GM18870 (cell line): ENCODE results near the gene FHIP2A.
A peak's percentile ranks its signal among the peaks of the same experiment; 100 is the strongest.
"Not testable (repeated sequence)": the region's sequence is repeated elsewhere in the genome, so short reads cannot be mapped to it uniquely, and the experiment has no call there.

Experiments used
- ATAC-seq: cut with Tn5 transposase; IDR thresholded peaks from one replicate; pipeline ENCODE4 v1.9.1; 2021; ENCODE audit warnings: moderate library complexity; ENCODE audit not compliant: unreplicated experiment

FHIP2A gene

GRCh38 chr10:114816308-114816707, 5.3 kb upstream of the FHIP2A start:
- ATAC-seq, result no peak

GRCh38 chr10:114819322-114819721, 2.3 kb upstream of the FHIP2A start:
- no peak for ATAC-seq

- peak; percentile 22 for ATAC-seq
Observed at GRCh38 chr10:114821915-114822443, 399 bp downstream of the FHIP2A start.

GRCh38 chr10:114822444-114823076, 980 bp downstream of the FHIP2A start:
- no peak for ATAC-seq

GRCh38 chr10:114823077-114823463, 1.5 kb downstream of the FHIP2A start:
- ATAC-seq, result no peak

- ATAC-seq, result no peak
Observed at GRCh38 chr10:114824391-114824790, 2.8 kb downstream of the FHIP2A start.

- peak; percentile 70 for ATAC-seq
Observed at GRCh38 chr10:114825513-114826253, 4.1 kb downstream of the FHIP2A start.

- ATAC-seq, result no peak
Observed at GRCh38 chr10:114829160-114829909, 7.8 kb downstream of the FHIP2A start.

GRCh38 chr10:114831186-114831867, 9.7 kb downstream of the FHIP2A start:
- no peak for ATAC-seq

GRCh38 chr10:114837690-114838089, 16.1 kb downstream of the FHIP2A start:
- no peak for ATAC-seq

- ATAC-seq, result no peak
Observed at GRCh38 chr10:114839901-114840300, 18.3 kb downstream of the FHIP2A start.

GRCh38 chr10:114845978-114846693, 24.6 kb downstream of the FHIP2A start:
- no peak for ATAC-seq

GRCh38 chr10:114847517-114847916, 25.9 kb downstream of the FHIP2A start:
- ATAC-seq, result not testable (repeated sequence)

GRCh38 chr10:114849674-114850073, 28.1 kb downstream of the FHIP2A start:
- ATAC-seq, result no peak

GRCh38 chr10:114850126-114850525, 28.5 kb downstream of the FHIP2A start:
- no peak for ATAC-seq

- ATAC-seq, result no peak
Observed at GRCh38 chr10:114851336-114851735, 29.8 kb downstream of the FHIP2A start.

- no peak for ATAC-seq
Observed at GRCh38 chr10:114852197-114852596, 30.6 kb downstream of the FHIP2A start.

GRCh38 chr10:114854906-114855305, 33.3 kb downstream of the FHIP2A start:
- ATAC-seq, result no peak

- ATAC-seq, result no peak
Observed at GRCh38 chr10:114855776-114856543, 34.4 kb downstream of the FHIP2A start.
